GM12878 (cell line): ENCODE data around the gene DNAJC12. TPM values are rescaled to one million over a fixed set of nuclear protein-coding genes. Genes with fewer than 3 reads are reported as not detected.

Experiments used
- ATAC-seq: fragments of 200-7000 bp; cut with Tn5 transposase; 3 replicates; pipeline ENCODE4 v1.9.1; 2020; ENCODE audit warnings: mild to moderate bottlenecking, moderate library complexity
- BruUV-seq: library from RNA; stranded (reverse); fragments of 400-500 nt; replicated peaks from 2 replicates; lab custom pipeline; 2021; lab: Mats Ljungman, UMichigan
- CTCF ChIA-PET: fragments of 300-600 bp; sonication (Branson Sonifier 250); formaldehyde crosslinking; extraction: SDS; loops from one replicate; lab custom pipeline; 2021; ENCODE audit warnings: inconsistent platforms; lab: Yijun Ruan, JAX
- POLR2A ChIA-PET: fragments of 350-600 bp; formaldehyde crosslinking; extraction: SDS; loops from one replicate; lab custom pipeline; 2021; ENCODE audit warnings: inconsistent platforms; lab: Charles Lee
- RAD21 ChIA-PET: fragments of 300-600 bp; sonication (Branson Sonifier 250); formaldehyde crosslinking; loops from one replicate; lab custom pipeline; 2023; ENCODE audit warnings: antibody characterized with exemption; ENCODE audit not compliant: unreplicated experiment; lab: Charles Lee
- SMC1A ChIA-PET: fragments of 300-600 bp; sonication (Branson Sonifier 250); formaldehyde crosslinking; loops from one replicate; lab custom pipeline; 2023; ENCODE audit not compliant: unreplicated experiment, uncharacterized antibody; lab: Charles Lee
- DNase-seq: peaks from one replicate; pipeline ENCODE4 v3.0.0-alpha.2; 2011; ENCODE audit warnings: low read depth, low spot score
- FAIRE-seq: peaks from 3 replicates; lab custom pipeline; 2011; peaks lifted over from hg19 to GRCh38; lab: Jason Lieb, UNC
- H2AFZ ChIP-seq: 2 replicates; pipeline ENCODE4 v1.6.0; 2011; ENCODE audit warnings: low read depth, low read length, control low read depth; ENCODE audit not compliant: control insufficient read depth
- H3K27ac ChIP-seq: 2 replicates; pipeline ENCODE4 v1.5.1; 2011; ENCODE audit warnings: control low read depth; ENCODE audit not compliant: control insufficient read depth, insufficient read depth
- H3K27me3 ChIP-seq, 2 experiments: replicated peaks in 1 of 2; 2 replicates each; pipeline versions ENCODE4 v1.6.0 to v1.6.1; 2011; ENCODE audit warnings: low read length in 1 of 2; ENCODE audit not compliant: control insufficient read depth in 2 of 2, insufficient read depth in 2 of 2
- H3K36me3 ChIP-seq, 2 experiments: 2 replicates each; pipeline ENCODE4 v1.5.1; 2011; ENCODE audit warnings: low read length in 1 of 2; ENCODE audit not compliant: control insufficient read depth in 2 of 2, insufficient read depth in 2 of 2
- H3K4me1 ChIP-seq: 2 replicates; pipeline ENCODE4 v1.6.1; 2011; ENCODE audit warnings: mild to moderate bottlenecking, low read length, moderate library complexity, mixed read lengths; ENCODE audit not compliant: control insufficient read depth, insufficient read depth
- H3K4me2 ChIP-seq: 2 replicates; pipeline ENCODE4 v1.6.0; 2011; ENCODE audit warnings: control low read depth; ENCODE audit not compliant: control insufficient read depth, insufficient read depth
- H3K4me3 ChIP-seq: fragments of 200-600 bp; sonication (generic); 2 replicates; pipeline ENCODE4 v1.5.1; 2016
- H3K79me2 ChIP-seq: 2 replicates; pipeline ENCODE4 v1.6.0; 2011; ENCODE audit warnings: low read length; ENCODE audit not compliant: control insufficient read depth, insufficient read depth
- H3K9ac ChIP-seq: 2 replicates; pipeline ENCODE4 v1.8.0; 2011; ENCODE audit warnings: low read length, control low read depth, mixed read lengths; ENCODE audit not compliant: control insufficient read depth, insufficient read depth
- H3K9me3 ChIP-seq: replicated peaks from 3 replicates; pipeline ENCODE4 v1.5.1; 2011; ENCODE audit warnings: mild to moderate bottlenecking, low read length; ENCODE audit not compliant: control insufficient read depth, insufficient read depth
- H4K20me1 ChIP-seq: 2 replicates; pipeline ENCODE4 v1.6.0; 2011; ENCODE audit not compliant: control insufficient read depth, insufficient read depth
- ETV6 ChIP-seq, 2 experiments: fragments of 450-650 bp in 1 of 2; IDR thresholded peaks in 1 of 2; conservative IDR thresholded peaks in 1 of 2; 2 replicates each; pipeline ENCODE4 v1.6.1; 2014; ENCODE audit warnings: antibody characterized with exemption in 1 of 2, borderline replicate concordance in 1 of 2, low read depth in 1 of 2, mild to moderate bottlenecking in 1 of 2, moderate library complexity in 1 of 2
- FOXM1 ChIP-seq: IDR thresholded peaks from 2 replicates; pipeline ENCODE4 v1.6.1; 2012; ENCODE audit warnings: low read depth, mild to moderate bottlenecking, inconsistent platforms, low read length, moderate library complexity
- SRF ChIP-seq, 2 experiments: IDR thresholded peaks; 2 replicates each; pipeline ENCODE4 v1.6.1; 2011; ENCODE audit warnings: low read depth in 2 of 2, low read length in 2 of 2, mild to moderate bottlenecking in 1 of 2, moderate library complexity in 1 of 2
- TAF1 ChIP-seq: IDR thresholded peaks from 2 replicates; pipeline ENCODE4 v1.6.1; 2011; ENCODE audit warnings: mild to moderate bottlenecking, low read depth, low read length, borderline replicate concordance
- ZNF592 ChIP-seq: fragments of 450-650 bp; IDR thresholded peaks from 2 replicates; pipeline ENCODE4 v1.6.1; 2017; ENCODE audit warnings: mild to moderate bottlenecking, moderate library complexity
- WGBS: methylation state at CpG from one replicate; pipeline ENCODE4 v1.1.6; 2016; ENCODE audit warnings: low lambda C conversion rate; ENCODE audit not compliant: insufficient replicate concordance, insufficient coverage; ENCODE audit errors: missing lambda C conversion rate; 5-methylcytosine and 5-hydroxymethylcytosine counted together
- in situ Hi-C: fragments of 300-500 bp; cut with MboI; formaldehyde crosslinking; loops from 9 replicates; pipeline ENCODE4 v1.14.3; 2018; ENCODE audit warnings: mixed read lengths
- intact Hi-C: fragments of 100-400 bp; cut with micrococcal nuclease; formaldehyde crosslinking; loops from one replicate; pipeline ENCODE4 v1.14.2; 2022; ENCODE audit not compliant: unreplicated experiment
- polyA plus RNA-seq, 11 experiments: library from polyadenylated mRNA; depleted of rRNA in 4 of 11; unstranded in 6 of 11; stranded (reverse) in 5 of 11; fragments of >200 nt; fragmentation: Nextera tagmentation in 4 of 11; fragmentation: Illumina TruSeq in 1 of 11; extraction: Ambion mirVana in 4 of 11; extraction: Trizol in 1 of 11; gene quantifications; 1 replicate in 1 of 11; 2 replicates in 10 of 11; pipeline versions ENCODE4 v1.2.1 to v1.2.3, GENCODE V29; 2011 to 2016; ENCODE audit warnings: inconsistent platforms in 2 of 11, missing spikeins in 2 of 11, low read depth in 1 of 11
- total RNA-seq, 4 experiments: library from RNA; depleted of rRNA in 3 of 4; stranded (reverse); fragments of >200 nt in 3 of 4; fragmentation: Illumina TruSeq in 1 of 4; extraction: Trizol in 1 of 4; gene quantifications; 2 replicates each; pipeline versions ENCODE4 v1.2.1 to v1.2.3, GENCODE V29; 2013 to 2021

Gene DNAJC12
- total and polyA plus RNA-seq, 10 of the 15 experiments (the other 5 are each of a cell fraction or from before 2014, with no cell fraction given) = 1.1 to 4.5 (median 3.0) TPM

- TF ChIP-seq ZNF592 = no peak
- no peak for TF ChIP-seq TAF1
- TF ChIP-seq SRF (IDR thresholded peaks at IDR 0.05; ENCODE audit: low read depth in 2 of 2, low read length in 2 of 2) = no peak
- no peak for TF ChIP-seq ETV6 (conservative IDR thresholded peaks at IDR 0.05 in 1 of 2, IDR thresholded peaks at IDR 0.05 in 1 of 2; ENCODE audit: borderline replicate concordance in 1 of 2, low read depth in 1 of 2)
These were observed 14.8 kb upstream of the DNAJC12 start (continued) for GRCh38 chr10:67852761-67853160.

GRCh38 chr10:67851186-67851585, 13.2 kb upstream of the DNAJC12 start:
- TF ChIP-seq FOXM1 = no peak
- BruUV-seq = no TSS peak
- POLR2A ChIA-PET = no interaction called here
- ATAC-seq (no peak), DNase-seq (no peak), FAIRE-seq (no peak)
- H3K27ac ChIP-seq = no peak overlapping the region
- H3K4me3 ChIP-seq = no peak overlapping the region
- H2AFZ ChIP-seq = no peak overlapping the region
- SMC1A ChIA-PET = interaction anchor here (0.5 to 2.5 kb wide), 10 partner anchors 10 to 450 kb away, joined by 3 to 8 read pairs (median 3); no protein-coding TSS in a partner anchor
- peaks cover 5% of the 10 kb centered on the region for H3K79me2 ChIP-seq
- H3K36me3 ChIP-seq = no peaks in the 10 kb centered on the region
- no peaks in the 10 kb centered on the region for H3K9me3 ChIP-seq
- no peaks in the 10 kb centered on the region for H3K4me1 ChIP-seq
- in situ Hi-C loops = loop anchor here (5.0 kb wide), 2 partner anchors 306 to 451 kb away; no protein-coding TSS in a partner anchor
- intact Hi-C loops = loop anchor here (10.0 kb wide), 1 partner anchor 224 kb away; the partner anchor contains the start of gene HERC4
- RAD21 ChIA-PET = interaction anchor here (0.8 to 1.5 kb wide), 2 partner anchors 63 to 450 kb away, joined by 5 read pairs; no protein-coding TSS in a partner anchor
- H3K27me3 ChIP-seq = no peaks in the 10 kb centered on the region
- CTCF ChIA-PET = interaction anchor here (0.7 to 2.7 kb wide), 7 partner anchors 33 to 450 kb away, joined by 3 to 20 read pairs (median 5); partner anchors contain the start of gene SIRT1
- H3K4me2 ChIP-seq = no peak overlapping the region
- H3K9ac ChIP-seq = no peak overlapping the region
- 91% methylated on average over 2 of the region's 2 CpGs for WGBS
- no peaks in the 10 kb centered on the region for H4K20me1 ChIP-seq
